SU-DHL-6 (cell line): ENCODE data around the gene CGREF1.

Source experiments
- H2AFZ ChIP-seq: fragments of 200-600 bp; sonication (generic); 2 replicates; pipeline ENCODE4 v1.6.1; 2014; ENCODE audit warnings: low read depth, mild to moderate bottlenecking, moderate library complexity, mixed read lengths, antibody characterized with exemption, low read length; ENCODE audit not compliant: severe bottlenecking
- H3F3A ChIP-seq: fragments of 200-600 bp; shearing (Covaris generic); 2 replicates; pipeline ENCODE4 v1.6.0; 2016; ENCODE audit warnings: antibody characterized with exemption, mild to moderate bottlenecking; ENCODE audit not compliant: insufficient read depth
- H3K27ac ChIP-seq: fragments of 200-600 bp; sonication (generic); 2 replicates; pipeline ENCODE4 v1.5.1; 2016; ENCODE audit warnings: low read depth, mild to moderate bottlenecking, low read length, moderate library complexity, mixed read lengths
- H3K27me3 ChIP-seq: fragments of 200-600 bp; sonication (generic), shearing (Covaris generic); 2 replicates; pipeline ENCODE4 v1.6.0; 2014; ENCODE audit warnings: mild to moderate bottlenecking, low read length
- H3K36me3 ChIP-seq: fragments of 200-600 bp; sonication (generic); 2 replicates; pipeline ENCODE4 v1.6.1; 2014; ENCODE audit warnings: mild to moderate bottlenecking, low read length, mixed read lengths
- H3K4me2 ChIP-seq: fragments of 300-600, 200-600 bp; shearing (Covaris generic), sonication (generic); 2 replicates; pipeline ENCODE4 v1.6.0; 2014; ENCODE audit warnings: low read length, low read depth, mild to moderate bottlenecking; ENCODE audit not compliant: poor library complexity, severe bottlenecking
- H3K4me3 ChIP-seq: fragments of 200-600 bp; sonication (generic); 2 replicates; pipeline ENCODE4 v1.5.1; 2014; ENCODE audit warnings: antibody characterized with exemption, low read length, mild to moderate bottlenecking, mixed read lengths; ENCODE audit not compliant: insufficient read depth, poor library complexity, severe bottlenecking
- H3K79me2 ChIP-seq: fragments of 200-600 bp; sonication (generic); 2 replicates; pipeline ENCODE4 v1.6.1; 2014; ENCODE audit warnings: mild to moderate bottlenecking, low read length, moderate library complexity; ENCODE audit not compliant: insufficient read depth
- H3K9ac ChIP-seq: fragments of 200-600 bp; sonication (generic); 2 replicates; pipeline ENCODE4 v1.7.0; 2014; ENCODE audit warnings: mild to moderate bottlenecking, low read length
- H3K9me2 ChIP-seq: fragments of 200-600 bp; sonication (generic); replicated peaks from 2 replicates; pipeline ENCODE4 v1.6.1; 2014; ENCODE audit warnings: low read length; ENCODE audit not compliant: insufficient read depth
- H3K9me3 ChIP-seq: fragments of 200-600 bp; sonication (generic); 2 replicates; pipeline ENCODE4 v1.6.1; 2014; ENCODE audit warnings: low read length, mixed read lengths; ENCODE audit not compliant: insufficient read depth
- H4K20me1 ChIP-seq: fragments of 200-600 bp; sonication (generic); 2 replicates; pipeline ENCODE4 v1.6.1; 2014; ENCODE audit warnings: low read depth, mild to moderate bottlenecking, antibody characterized with exemption, low read length, moderate library complexity, mixed read lengths
- CTCF ChIP-seq: fragments of 200-600 bp; sonication (generic); IDR thresholded peaks from one replicate; pipeline ENCODE4 v1.5.1; 2017; ENCODE audit warnings: antibody characterized with exemption, mild to moderate bottlenecking, low read length, moderate library complexity; ENCODE audit not compliant: insufficient read depth, poor library complexity, severe bottlenecking
- EZH2phosphoT487 ChIP-seq: fragments of 200-600 bp; sonication (generic), shearing (Covaris generic); conservative IDR thresholded peaks from 2 replicates; pipeline ENCODE4 v1.6.1; 2018; ENCODE audit warnings: mild to moderate bottlenecking, antibody characterized with exemption, low read length, moderate library complexity, mixed read lengths

Gene CGREF1

DNA sequence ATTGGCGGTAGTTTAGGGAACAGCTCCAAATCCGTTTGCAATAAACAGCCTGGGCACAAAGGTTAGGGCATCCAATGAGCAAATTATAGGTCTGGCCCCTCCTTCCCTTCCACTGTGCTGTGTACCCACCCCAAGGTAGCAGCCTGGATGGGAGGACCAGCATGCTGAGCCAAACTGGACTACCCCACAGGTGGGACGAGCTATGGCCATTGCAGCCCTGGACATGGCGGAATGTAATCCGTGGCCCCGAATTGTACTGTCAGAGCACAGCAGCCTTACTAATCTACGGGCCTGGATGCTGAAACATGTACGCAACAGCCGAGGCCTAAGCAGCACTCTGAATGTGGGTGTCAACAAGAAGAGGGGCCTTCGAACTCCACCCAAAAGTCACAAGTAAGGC is 60.7 kb downstream of the CGREF1 start:
- no peak overlapping the region for H3K9ac ChIP-seq
- no peak overlapping the region for H3K4me2 ChIP-seq
- no peaks in the 10 kb centered on the region for H3K9me2 ChIP-seq
- no peak overlapping the region for H2AFZ ChIP-seq
- no peak for TF ChIP-seq EZH2phosphoT487
- no peak for TF ChIP-seq CTCF
- H3F3A ChIP-seq, result no peaks in the 10 kb centered on the region; the same call in 1 of the 2 replicates
- H3K9me3 ChIP-seq, result no peaks in the 10 kb centered on the region
- no peaks in the 10 kb centered on the region for H4K20me1 ChIP-seq
- H3K4me3 ChIP-seq, result no peak overlapping the region
- no peaks in the 10 kb centered on the region for H3K79me2 ChIP-seq
- no peaks in the 10 kb centered on the region for H3K36me3 ChIP-seq
- H3K27me3 ChIP-seq, result no peaks in the 10 kb centered on the region
- no peak overlapping the region for H3K27ac ChIP-seq

DNA sequence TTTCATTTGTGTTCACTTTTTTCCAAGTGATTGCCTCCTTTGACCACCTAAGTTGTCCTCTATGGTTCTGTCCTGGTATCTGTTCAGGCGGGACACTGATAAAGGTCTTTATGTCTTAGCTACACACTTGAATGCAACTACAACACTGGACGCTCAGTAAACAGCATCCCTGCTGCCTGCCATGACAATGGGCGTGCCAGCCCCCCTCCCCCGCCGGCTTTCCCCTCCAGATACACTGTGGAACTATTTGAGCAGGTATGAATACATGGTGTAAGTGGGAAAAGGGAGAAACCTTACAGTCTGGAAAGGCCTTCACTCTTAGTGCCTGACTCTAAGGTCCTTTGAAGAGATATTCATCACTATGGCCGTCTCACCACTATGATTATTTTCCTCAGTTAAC is 61.7 kb downstream of the CGREF1 start:
- Histone ChIP-seq H3K9me3 (no peaks in the 10 kb centered on the region), H3K79me2 (no peaks in the 10 kb centered on the region), H3K27ac (no peak overlapping the region), H4K20me1 (no peaks in the 10 kb centered on the region), H3K9me2 (no peaks in the 10 kb centered on the region), H2AFZ (no peak overlapping the region), H3K36me3 (no peaks in the 10 kb centered on the region), H3K4me3 (no peak overlapping the region), H3F3A (no peaks in the 10 kb centered on the region; the same call in 1 of the 2 replicates), H3K4me2 (no peak overlapping the region), H3K27me3 (no peaks in the 10 kb centered on the region), H3K9ac (no peak overlapping the region)
- no peak for TF ChIP-seq EZH2phosphoT487
- TF ChIP-seq CTCF, result no peak

DNA sequence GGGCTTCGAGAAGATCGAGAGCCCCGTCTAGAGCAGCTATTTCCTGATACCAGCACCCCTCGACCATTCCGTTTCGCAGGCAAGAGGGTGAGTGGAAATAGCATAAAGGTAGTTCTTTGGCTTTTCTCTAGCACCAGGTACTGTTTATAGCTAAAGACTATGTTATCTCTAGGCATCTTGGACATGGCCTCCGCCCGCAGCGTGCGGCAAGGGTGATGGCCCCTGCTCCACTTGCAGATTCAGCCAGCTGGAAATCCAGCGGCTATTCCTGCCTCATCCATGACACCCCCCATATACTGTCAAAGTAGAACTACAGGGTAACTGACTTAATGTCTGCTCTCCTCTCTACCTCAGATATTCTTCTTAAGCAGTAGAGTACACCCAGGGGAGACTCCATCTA is 64.2 kb downstream of the CGREF1 start:
- no peak overlapping the region for H2AFZ ChIP-seq
- no peaks in the 10 kb centered on the region for H3K36me3 ChIP-seq
- H3K9ac ChIP-seq, result no peak overlapping the region

More for the DNA sequence above, 64.2 kb downstream of the CGREF1 start:
- H3K9me3 ChIP-seq, result no peaks in the 10 kb centered on the region
- H3F3A ChIP-seq, result peaks cover 3% of the 10 kb centered on the region; the same call in 1 of the 2 replicates
- H4K20me1 ChIP-seq, result no peaks in the 10 kb centered on the region
- no peak for TF ChIP-seq CTCF
- TF ChIP-seq EZH2phosphoT487, result no peak
- no peaks in the 10 kb centered on the region for H3K79me2 ChIP-seq
- no peak overlapping the region for H3K27ac ChIP-seq
- no peaks in the 10 kb centered on the region for H3K27me3 ChIP-seq
- H3K4me2 ChIP-seq, result no peak overlapping the region
- H3K9me2 ChIP-seq, result no peaks in the 10 kb centered on the region
- no peak overlapping the region for H3K4me3 ChIP-seq
